HCT116 (cell line): ENCODE results near the gene ZNF581.

ENCODE experiments used
- CTCF ChIP-seq, 3 experiments: fragments of 200-600 bp in 1 of 3; sonication (generic) in 1 of 3; IDR thresholded peaks in 2 of 3; conservative IDR thresholded peaks in 1 of 3; 2 replicates each; pipeline ENCODE4 v1.5.1; 2012 to 2017; ENCODE audit warnings: low read depth in 2 of 3, low read length in 2 of 3, antibody characterized with exemption in 1 of 3, borderline replicate concordance in 1 of 3, control low read depth in 1 of 3, mild to moderate bottlenecking in 1 of 3, mixed read lengths in 1 of 3, mixed run types in 1 of 3, moderate library complexity in 1 of 3; ENCODE audit not compliant: insufficient read depth in 1 of 3
- SP1 ChIP-seq: IDR thresholded peaks from 2 replicates; pipeline ENCODE4 v1.6.1; 2012; ENCODE audit warnings: low read depth
- YY1 ChIP-seq: IDR thresholded peaks from 2 replicates; pipeline ENCODE4 v1.6.1; 2011; ENCODE audit warnings: low read length, low read depth, moderate library complexity, mild to moderate bottlenecking; ENCODE audit not compliant: insufficient replicate concordance; ENCODE audit errors: extremely low read depth

DNA sequence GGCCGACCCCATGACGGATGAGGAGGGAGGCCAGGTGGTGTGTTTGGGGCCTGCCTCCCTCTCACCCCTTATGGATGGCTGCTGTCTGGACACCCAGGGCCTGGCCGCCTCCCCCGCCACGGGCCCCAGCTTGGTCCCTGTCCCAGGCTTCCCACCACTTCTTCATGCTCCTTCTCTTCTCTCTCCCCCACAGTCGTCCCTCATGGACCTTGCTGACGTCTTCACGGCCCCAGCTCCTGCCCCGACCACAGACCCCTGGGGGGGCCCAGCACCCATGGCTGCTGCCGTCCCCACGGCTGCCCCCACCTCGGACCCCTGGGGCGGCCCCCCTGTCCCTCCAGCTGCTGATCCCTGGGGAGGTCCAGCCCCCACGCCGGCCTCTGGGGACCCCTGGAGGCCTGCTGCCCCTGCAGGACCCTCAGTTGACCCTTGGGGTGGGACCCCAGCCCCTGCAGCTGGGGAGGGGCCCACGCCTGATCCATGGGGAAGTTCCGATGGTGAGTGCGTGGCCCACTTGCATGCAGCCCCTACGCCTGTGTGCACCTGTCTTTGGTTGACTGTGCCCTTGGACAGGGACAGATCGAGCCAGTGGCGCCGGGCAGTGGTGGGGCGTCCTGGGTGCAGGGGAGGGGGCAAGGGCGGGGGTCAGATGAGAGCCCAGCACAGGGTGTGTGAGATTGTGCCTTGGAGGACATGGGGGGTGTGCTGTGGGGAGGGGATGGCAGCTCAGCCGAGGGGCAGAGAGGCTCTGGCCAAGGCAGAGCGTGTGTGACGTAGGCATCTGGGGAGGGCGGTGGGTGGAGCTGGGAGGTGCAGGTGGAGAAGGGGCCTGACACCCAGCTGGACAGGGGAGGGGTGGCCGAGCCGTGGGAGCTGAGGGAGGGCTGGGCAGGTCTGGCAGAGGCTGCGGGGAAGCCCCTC lies 48.4 kb downstream of the ZNF581 start:
- no peak for TF ChIP-seq CTCF (IDR thresholded peaks at IDR 0.05 in 2 of 3, conservative IDR thresholded peaks at IDR 0.05 in 1 of 3; ENCODE audit: borderline replicate concordance in 1 of 3, insufficient read depth in 1 of 3, low read depth in 2 of 3, low read length in 2 of 3)
- TF ChIP-seq SP1 = no peak
- no peak for TF ChIP-seq YY1
